Measurements from ENCODE around the gene SLC2A13.

DNA sequence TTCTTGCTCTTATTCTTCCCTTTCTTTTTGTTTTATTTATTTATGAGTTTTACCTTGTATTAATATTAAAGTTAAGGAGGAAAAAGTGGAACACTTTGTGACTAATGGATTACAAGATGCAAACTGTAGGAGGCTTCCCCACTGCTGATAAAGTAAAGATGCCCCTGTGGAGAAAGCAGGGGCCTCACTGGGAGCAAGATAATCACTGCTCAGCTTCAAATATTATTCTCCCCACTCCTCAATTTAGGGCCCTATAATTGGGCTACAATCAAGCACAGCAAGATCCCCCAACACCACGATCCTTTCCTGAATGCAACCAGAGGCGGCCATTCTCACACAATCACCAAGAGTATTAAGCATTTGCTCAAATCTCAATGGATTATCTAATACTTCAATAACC lies 149.2 kb downstream of the SLC2A13 start:
- TF ChIP-seq POLR2A (IDR thresholded peaks at IDR 0.05) (no peak), CTCF (IDR thresholded peaks at IDR 0.05) (no peak)

Data from lower leg skin (tissue), 3 donors.